SU-DHL-6 (cell line): ENCODE data around the gene VWA2.

Experiments
- EZH2phosphoT487 ChIP-seq: fragments of 200-600 bp; sonication (generic), shearing (Covaris generic); conservative IDR thresholded peaks from 2 replicates; pipeline ENCODE4 v1.6.1; 2018; ENCODE audit warnings: mild to moderate bottlenecking, antibody characterized with exemption, low read length, moderate library complexity, mixed read lengths
- TF ChIP-seq, protein P1 (sequence below): fragments of 200-600 bp; sonication (generic); IDR thresholded peaks from one replicate; pipeline ENCODE4 v1.5.1; 2017; ENCODE audit warnings: antibody characterized with exemption, mild to moderate bottlenecking, low read length, moderate library complexity; ENCODE audit not compliant: insufficient read depth, poor library complexity, severe bottlenecking

DNA sequence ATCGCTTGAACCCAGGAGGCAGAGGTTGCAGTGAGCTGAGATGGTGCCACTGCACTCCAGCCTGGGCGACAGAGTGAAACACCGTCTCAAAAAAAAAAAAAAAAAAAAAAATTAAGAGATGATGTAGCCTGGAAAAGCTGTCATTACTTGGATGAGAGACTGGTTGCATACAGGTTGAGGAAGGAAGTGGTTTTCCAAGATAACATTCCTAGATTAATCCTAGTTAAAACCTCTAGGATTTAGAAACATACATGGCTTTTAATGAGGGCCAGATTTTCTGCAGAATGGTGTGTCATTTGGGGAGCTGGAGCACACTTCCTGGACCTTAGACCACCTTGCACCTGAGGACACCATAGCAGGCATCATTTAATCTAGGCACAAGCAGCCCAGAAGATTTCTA lies 17.8 kb downstream of the VWA2 start:
- TF ChIP-seq, protein P1, sequence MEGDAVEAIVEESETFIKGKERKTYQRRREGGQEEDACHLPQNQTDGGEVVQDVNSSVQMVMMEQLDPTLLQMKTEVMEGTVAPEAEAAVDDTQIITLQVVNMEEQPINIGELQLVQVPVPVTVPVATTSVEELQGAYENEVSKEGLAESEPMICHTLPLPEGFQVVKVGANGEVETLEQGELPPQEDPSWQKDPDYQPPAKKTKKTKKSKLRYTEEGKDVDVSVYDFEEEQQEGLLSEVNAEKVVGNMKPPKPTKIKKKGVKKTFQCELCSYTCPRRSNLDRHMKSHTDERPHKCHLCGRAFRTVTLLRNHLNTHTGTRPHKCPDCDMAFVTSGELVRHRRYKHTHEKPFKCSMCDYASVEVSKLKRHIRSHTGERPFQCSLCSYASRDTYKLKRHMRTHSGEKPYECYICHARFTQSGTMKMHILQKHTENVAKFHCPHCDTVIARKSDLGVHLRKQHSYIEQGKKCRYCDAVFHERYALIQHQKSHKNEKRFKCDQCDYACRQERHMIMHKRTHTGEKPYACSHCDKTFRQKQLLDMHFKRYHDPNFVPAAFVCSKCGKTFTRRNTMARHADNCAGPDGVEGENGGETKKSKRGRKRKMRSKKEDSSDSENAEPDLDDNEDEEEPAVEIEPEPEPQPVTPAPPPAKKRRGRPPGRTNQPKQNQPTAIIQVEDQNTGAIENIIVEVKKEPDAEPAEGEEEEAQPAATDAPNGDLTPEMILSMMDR, result no peak
- no peak for TF ChIP-seq EZH2phosphoT487
